Smooth muscle cell of the brain vasculature (primary cell): Measurements from ENCODE around the gene GSK3A.
"Not testable (repeated sequence)": the region's sequence is repeated elsewhere in the genome, so short reads cannot be mapped to it uniquely, and the experiment has no call there.

Source experiments
- DNase-seq: peaks from one replicate; pipeline ENCODE4 v3.0.0-alpha.2; 2012; ENCODE audit warnings: low read depth, low spot score

GSK3A gene

DNA sequence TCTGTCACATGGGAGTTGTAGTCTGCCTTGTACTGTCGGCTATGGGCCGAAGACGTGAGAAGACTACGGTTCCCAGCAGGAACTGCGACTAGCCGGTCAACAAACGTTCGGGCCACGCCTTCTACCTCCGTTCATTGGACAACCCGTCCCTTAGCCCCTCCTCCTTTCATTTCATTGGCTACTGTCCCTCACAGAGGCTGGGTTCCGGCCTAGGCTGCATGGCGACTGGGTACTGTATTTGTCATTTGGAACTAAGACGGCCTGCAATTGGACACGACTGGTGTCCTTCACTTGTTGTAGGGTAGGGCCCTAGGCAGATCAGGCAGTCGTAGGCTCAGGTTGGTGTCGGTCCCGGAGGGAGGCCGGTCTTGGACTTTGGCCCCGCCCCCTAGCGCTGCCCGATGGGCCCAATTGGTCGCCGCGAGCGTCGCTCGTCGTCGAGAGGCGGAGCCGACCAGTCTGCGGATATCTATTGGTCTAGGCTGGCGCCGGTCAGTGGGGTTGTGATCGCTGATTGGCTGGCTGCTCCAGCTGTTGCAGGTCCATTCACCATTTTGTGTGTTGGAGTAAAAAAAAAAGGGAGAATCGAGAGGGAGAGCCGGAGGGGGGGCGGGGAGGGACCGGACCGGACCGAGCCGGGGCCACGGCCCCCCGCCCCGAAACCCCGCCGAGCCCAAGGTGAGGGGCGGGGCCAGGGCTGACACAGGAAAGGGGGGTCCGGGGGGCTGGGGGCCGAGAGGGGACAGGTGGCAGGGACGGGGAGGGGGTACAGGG, 26.5 kb upstream of the GSK3A start, which contains the start of gene CIC:
Gene CIC, plus strand, starts transcription at position 549 of the 774 bp plus-strand sequence. CDS start 2,532 bp downstream, outside the sequence.
- peak; percentile 100 for DNase-seq

DNA sequence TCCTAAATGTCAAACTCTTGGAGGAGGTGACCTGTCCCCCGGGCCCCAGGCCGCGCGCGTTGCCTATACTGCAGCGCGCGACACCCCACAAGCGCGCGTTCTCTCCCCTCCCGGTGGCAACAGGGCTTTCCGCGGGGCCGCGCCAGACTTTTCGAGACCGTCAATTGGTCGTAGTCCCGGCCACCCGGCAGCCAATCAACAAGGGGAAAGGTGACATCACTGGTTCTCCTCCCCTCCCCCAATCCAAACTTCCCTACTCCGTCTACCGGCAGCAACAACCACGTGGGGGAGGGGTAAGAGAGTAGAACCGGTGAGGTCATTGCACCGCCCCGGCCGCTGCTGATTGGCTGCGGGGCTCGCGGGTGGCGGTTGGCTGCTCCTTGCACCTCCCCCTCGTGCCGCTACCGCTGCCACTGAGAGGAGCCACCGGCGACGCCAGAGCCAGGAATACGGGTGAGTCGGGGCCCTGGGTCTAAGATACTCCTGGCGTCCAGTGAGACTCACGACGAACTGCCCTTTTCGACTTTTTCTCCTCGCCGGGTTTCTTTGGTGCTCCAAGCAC, 25.8 kb upstream of the GSK3A start:
- peak; percentile 96 for DNase-seq

DNA sequence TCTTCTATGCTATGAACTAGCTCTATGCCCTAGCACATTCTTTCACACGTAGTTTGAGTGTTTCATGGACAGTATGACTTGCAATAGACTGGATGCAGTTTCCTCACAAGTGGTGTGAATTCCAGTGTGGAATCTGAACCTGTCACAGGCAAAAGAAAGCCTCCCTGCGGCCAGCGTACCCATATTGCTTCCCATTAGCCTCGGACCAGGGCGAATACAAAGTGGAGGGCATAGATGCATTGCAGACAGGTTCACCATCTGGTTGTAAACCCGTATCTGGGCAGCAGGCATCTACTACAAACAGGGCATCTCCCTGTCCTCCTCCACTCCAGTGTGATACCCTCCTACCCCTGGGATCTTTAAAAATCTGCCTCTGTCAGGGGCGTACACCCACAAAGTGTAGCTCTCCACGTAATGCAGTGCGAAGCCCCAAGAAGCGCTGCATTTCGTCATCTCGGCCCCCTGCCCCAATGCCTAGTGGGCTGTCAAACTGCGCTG, 25.3 kb upstream of the GSK3A start:
- no peak for DNase-seq

DNA sequence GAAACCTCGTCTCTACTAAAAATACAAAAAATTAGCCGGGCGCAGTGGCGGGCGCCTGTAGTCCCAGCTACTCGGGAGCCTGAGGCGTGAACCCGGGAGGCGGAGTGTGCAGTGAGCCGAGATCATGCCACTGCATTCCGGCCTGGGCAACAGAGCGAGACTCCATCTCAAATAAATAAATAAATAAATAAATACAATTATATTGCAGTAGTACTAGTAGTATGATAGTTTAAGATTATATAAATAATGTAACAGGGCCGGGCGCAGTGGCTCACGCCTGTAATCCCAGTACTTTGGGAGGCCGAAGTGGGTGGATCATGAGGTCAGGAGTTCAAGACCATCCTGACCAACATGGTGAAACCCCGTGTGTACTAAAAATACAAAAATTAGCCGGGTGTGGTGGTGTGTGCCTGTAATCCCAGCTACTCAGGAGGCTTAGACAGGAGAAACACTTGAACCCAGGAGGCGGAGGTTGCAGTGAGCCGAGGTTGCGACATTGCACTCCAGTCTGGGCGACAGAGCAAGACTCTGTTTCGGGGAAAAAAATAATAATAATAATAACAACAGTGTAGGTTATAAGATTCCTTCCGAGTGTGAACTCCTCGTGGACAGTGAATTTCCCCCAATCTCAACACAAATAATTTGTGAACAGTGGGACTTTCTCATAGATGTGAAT, 24.7 kb upstream of the GSK3A start:
- not testable (repeated sequence) for DNase-seq

DNA sequence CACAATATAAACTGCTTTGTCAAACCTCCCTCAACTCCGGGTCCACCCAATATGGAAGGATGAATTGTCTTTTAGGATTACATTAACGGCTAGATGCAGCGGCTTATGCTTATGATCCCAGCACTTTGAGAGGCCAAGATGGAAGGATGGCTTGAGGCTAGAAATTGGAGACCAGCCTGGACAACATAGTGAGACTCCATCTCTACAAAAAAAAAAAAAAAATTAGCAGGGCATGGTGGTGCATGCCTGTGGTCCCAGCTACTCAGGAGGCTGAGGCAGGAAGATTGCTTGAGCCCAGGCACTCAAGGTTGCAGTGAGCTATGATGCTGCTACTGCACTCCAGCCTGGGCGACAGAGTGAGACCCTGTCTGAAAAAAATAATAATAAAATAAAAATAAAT, 23.7 kb upstream of the GSK3A start:
- DNase-seq, result not testable (repeated sequence)

DNA sequence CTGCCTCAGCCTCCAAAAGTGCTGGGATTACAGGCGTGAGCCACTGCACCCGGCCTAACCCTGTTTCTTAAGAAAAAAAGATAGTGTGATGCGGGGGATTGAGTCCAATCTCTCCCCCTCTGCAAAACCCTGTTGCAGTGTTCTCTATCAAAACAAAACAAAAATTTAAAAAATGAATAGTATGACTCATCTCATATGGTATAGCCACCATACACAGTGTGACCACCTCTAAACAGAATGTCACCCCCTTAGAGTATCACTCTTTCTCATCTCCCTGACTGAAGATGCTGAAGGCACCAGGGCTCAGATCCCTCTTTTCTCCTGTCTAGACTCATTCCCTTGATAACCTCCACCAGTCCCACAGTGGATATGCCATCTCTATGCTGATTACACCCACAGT, 19.4 kb upstream of the GSK3A start:
- no peak for DNase-seq

DNA sequence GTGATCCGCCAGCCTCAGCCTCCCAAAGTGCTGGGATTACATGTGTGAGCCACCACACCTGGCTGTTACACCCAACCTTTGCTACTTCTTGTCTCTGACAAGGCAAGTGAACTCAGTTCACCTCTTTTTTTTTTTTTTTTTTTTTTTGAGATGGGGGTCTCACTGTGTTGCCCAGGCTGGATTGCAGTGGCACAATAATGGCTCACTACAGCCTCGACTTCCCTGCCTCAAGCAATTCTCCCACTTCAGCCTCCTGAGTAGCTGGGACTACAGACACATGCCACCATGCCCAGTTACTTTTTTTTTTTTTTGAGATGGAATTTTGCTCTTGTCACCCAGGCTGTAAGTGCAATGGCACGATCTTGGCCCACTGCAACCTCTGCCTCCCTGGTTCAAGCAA, 15.4 kb upstream of the GSK3A start:
- not testable (repeated sequence) for DNase-seq

DNA sequence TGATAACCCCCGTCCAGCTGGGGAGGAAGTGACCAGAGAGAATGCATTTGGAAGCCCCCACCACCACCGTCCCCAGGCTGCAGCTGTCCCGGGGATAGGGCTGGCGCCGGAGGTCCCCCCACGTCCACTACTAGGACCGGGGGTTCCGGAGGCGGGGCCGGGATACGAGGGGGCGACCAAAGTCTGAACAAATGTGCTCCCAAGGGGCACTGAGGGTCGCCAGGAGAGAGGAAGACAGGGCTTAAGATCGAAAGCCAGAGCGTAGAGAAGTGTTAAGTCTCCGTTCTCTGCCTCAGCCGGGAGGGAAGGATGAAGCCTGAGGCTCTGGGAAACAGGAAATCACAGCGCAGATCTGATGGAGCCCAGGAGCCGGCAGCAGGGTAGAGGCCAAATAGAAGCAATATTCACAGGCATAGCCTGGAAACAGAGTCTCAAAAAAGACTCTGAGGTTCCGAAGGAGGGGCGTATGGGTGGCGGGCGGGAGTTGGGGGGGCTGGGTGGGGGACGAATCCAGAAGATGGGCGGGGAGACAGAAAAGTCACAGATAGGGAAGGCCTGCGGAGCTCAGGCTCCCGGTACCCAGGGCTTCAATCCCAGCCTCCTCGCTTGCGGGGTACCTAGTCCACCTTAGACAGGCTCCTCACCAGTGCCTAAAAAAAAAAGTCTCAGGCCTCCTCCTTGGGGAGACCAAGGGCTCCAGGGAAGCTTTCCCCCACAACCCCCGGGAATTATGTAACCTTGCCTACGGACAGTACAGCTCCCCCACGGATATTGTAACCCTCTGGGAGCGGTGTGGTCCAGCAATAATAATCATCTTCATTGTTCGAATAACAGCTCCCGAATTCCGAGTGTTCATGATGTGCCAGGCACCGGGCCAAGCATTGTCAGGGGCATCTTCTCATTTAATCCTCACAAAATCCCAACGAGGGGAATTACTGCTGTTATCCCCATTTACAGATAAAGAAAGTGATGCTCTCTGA, 13.7 kb upstream of the GSK3A start:
- DNase-seq, result no peak

DNA sequence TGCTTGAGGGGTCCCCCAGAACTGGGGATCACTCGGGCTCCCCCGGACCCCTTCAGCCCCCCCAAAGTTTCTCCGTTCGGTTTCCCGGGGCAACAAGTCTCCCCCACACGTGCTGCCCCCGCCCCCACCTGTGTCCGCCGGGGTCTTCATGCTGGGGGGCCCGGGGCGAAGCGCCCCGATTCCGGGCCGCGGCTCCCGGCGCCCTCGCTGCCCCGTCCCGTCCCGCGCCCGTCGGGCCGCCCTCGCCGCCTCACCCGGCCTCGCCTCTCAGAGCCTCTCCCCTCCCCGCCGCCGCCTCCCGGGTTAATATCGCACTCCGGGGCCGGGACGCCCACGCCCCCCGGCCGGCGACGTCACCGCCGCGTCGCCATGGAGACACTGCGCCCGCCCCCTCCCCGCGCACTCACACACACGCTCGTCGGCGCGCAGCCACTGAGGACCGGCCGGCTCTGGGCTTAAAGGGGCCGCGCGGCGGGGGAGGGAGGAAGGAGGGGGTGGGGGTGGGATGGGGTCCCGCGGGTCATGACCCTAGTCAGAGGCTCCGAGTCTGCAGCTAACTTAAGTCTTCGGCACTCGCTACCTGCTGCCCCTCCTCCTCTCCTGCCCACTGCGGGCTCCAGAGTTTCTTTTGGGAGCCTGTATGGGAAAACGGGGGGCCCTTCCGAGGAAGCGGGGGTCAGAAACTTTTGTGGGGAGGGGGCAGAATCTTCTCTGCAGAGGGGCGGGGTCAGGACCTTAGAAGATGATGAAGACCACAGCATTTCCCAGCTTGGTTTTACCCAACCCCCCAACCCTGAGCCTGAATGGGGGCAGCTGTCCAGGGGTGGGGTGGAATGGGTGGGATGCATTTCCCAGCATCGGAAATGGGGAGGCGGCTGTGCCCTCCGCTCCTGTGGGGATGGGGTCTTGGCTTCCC, 12.7 kb upstream of the GSK3A start, which contains the start of gene ERF:
Gene ERF, minus strand, starts transcription at position 279 of the 916 bp plus-strand sequence. Its CDS starts 129 bp downstream, at position 150.
- peak; percentile 70 for DNase-seq

DNA sequence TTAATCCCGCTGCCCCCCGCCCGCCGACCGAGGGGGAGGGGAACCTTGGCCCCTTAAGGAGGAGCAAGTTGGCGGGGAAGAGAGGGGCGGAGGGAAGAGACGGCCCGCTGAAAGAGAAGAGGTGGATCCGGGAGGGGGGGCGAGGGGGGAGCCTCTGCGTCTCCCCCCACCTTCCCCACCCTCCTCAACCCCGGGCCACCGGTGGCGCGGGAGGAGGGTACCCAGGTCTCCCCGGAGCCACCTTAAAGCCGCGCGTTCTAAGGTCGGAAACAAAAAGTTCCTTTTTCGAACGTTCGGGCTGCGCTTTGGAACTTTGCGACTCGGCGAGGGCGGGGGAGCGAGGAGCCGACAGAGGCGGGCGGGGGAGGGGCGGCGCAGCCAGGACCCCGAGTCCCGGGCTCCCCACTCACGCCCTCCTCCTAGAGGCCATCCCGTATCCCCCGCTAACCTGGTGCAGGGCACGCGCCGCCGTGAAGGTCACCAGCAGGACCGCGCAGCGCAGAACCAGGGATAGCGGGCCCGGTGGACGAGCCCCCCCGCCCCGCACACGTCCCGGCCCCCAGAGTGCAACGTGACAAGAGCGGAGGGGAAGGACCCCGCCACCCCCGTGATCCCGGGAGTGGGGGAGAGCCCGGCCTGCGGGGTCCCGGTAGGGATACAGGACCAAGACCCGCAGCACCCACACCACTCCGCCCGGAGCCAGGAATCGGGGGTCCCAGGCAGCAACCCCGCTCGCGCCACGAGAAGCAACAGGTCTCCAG, 11.9 kb upstream of the GSK3A start:
- DNase-seq, result no peak

DNA sequence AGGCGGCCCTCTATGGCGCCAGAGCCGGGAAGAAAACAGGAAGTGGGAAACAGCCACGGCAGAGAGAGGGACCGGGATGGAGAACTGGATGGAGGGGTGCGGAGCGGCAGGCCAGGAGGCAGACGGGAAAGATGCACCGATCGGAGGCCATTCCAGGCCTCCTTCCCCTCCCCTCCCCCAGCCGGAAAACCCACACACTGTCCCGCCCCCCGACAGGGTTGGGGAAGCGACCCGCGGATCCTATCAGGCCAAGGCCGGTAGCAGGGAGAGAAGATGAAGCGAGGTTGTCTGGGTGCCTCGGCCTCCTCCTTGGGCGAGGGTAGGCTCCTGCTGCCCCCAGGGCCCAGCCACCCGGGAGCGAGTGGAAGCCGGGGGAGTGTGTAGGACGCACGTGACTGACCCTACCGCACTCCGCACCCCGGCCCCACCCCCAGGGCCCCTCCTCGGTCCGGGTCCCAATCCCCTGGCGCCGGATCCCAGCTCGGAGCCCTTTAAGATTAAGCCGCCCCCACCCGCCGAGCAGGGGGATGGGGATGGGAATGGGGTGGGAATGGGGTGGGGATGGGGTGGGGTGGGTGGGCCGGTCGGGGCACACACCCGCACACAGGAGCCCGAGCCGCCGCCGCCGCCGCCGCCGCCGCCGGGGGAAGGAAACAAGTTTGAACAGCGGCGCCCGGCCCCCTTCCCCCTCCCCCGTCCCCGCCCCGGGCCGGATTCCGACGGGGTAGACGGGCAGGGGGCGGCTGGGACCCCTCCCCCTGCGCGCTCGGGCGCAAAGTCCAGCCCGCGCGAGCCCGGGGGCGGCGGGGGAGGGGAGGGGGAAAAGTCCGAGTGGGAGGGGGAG, 11.1 kb upstream of the GSK3A start:
- no peak for DNase-seq

DNA sequence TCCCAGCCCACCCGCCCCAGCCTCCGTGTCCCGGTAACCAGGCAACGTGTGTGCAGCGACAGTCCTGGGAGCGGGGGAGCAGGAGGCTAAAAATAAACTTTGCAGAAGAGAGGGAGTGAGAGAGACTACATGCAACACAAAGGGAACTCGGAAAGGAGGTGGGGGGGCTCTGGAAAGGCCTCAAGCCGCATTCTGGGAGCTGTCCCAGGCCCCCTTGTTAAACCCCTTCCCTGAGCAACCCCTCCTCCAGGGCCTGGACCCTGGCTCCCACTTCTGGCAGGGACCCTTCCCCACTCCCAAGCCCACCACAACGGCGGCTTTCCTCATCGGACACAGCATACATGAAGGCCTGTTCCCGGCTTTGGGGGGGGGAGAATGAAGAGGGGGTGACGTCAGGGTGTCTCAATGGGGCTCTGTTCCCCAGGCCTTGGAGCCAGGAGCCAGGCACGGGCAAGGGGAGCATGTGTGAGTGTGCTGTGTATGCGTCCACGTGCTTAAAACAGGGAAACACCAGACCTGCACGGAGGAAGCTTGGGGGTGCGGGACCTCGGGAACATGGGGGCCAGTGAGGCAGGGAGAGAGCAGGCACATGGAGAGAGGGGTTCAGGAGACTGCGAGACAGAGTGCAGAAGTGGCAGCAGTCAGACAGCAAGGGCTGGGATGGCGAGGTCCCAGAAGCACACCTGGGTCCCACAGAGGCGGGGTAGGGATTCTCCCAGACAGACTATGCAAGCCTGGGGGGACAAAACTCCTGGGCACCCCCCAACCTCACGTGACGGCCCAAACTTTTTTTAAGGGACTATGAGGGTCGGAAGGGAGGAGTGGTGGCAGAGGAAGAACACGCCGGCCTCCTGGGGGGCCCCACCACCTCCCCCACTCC, 10.2 kb upstream of the GSK3A start:
- no peak for DNase-seq

DNA sequence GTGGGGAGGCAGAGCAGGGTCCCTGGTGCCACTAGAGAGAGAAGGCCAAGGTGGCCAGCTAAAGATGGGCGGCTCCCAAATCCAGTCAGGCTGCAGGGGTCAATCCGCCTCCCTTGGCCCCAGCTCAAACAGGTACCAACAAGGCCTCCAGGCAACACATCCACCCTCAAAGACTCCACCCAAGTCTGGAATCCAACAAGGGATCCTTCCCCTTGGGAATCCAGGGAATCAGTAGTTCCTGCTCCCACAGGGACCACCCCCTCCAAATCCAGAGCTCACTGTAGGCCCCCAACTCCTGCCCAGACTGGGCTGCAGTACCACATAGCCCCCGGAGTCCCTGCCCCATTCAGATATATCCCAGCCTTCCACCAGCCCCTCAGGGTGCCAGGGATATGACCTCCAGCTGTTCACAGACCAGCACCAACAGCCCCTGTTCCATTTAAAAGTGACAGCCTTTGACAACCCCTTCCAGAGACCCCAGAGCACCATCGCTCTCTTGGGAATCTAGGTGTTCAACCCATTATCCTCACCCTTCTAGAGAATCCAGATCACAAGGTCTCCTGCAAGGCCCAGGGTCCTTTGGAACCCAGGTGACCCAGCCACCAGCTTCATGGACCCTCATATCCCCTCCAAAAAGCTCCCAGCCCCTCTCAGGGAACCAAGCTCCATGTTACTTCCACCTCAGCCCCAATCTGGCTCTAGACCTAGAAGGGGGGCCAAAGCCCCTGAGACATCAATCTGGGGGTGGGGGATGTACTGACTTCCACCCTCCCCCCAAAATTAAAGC, 9.4 kb upstream of the GSK3A start:
- DNase-seq, result no peak

DNA sequence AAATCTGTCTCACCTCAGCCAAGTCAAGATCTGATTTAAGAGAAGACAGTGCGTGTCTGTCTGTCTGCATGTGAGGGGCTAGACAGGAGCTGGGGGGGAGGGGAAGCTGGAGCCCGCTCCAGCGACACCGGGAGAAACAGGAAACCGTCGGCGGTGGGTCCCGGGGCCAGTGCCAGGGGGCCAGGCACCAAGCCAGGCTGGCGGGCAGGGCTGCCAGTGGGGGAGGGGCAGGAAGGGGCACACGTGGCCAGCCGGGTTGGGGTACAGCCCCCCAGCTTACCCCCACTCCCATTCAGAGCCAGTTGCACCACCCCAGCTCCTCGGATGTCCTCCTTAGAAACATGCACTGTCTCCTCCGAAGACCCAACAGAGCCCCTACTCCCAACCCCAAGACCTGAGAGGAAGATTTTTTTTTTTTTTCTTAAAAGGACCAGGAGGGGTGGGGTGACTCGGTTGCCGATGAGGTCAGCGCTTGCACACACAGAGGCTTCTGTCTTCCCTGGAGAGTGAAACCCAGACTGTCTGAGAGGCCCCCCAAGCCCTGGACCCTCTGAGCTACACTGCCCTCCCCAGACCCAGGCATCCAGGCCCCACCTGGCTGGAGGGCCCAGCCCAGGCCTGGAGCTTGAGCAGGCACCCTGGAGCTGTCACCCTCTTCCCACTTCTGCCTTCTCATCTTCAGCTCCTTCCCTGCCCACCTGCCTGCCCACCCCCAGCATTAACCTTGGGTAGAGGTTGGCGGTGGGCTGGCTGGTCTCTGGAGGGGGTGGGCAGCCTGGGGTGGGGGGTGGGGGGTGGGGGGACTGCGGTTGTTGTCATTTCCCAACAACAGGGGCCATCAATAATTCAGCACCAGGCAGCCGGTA, 8.5 kb upstream of the GSK3A start:
- no peak for DNase-seq

DNA sequence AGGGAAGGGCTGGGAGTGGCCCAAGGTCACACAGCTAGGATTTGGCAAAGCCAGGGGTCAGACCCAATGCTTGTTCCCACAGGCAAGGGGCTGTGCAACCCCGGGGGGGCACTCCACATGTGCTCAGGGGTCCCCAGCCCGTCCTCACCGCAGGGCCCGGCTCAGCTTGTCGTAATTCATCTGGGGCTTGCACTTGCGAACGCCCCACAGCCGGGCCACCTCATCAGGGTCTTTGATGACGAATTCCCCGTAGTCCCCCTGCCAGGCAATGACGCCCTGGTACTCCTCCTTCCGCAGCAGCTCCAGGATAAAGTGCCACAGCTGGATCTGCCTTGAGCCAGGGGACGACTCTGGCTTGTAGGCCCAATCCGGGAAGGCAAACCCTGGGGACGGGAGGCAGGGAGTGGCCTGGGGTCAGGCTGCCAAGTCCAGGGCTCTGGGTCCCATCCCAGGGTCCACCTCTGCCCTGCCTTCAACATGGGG, 7.8 kb upstream of the GSK3A start:
- DNase-seq, result no peak

DNA sequence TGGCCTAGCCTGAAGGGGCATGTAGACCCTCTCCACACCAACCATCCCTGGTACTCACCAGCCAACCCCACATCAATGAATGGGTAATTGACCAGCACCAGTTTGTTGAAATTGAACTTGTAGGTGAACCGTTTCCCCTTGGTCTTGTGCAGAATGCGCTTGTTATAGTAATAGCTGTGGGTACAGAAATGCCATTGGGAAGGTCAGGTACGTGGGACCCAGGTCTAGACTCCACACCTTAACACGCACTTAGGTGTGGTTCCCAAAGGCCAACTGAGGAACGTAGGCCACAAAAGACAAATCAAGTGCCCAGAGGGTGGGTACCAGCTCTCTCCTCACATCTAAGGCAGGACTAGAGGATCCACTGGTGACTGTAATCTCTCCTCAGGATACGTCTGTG, 7.4 kb upstream of the GSK3A start:
- no peak for DNase-seq
